AG04450 (cell line): ENCODE results near the gene SRPRA. TPM values are rescaled to one million over a fixed set of nuclear protein-coding genes. Genes with fewer than 3 reads are reported as not detected.

ENCODE experiments used
- CTCF ChIA-PET: fragments of 300-600, 350-600 bp; formaldehyde crosslinking; extraction: SDS; loops from one replicate; lab custom pipeline; 2022; ENCODE audit warnings: antibody characterized with exemption, inconsistent platforms; lab: Charles Lee
- POLR2A ChIA-PET: fragments of 350-600 bp; formaldehyde crosslinking; extraction: SDS; loops from one replicate; lab custom pipeline; 2021; ENCODE audit warnings: antibody characterized with exemption, inconsistent platforms; lab: Yijun Ruan, JAX
- DNase-seq: peaks from one replicate; pipeline ENCODE4 v3.0.0-alpha.2; 2011; ENCODE audit warnings: low read depth, low spot score
- H3K27ac ChIP-seq: one replicate; pipeline ENCODE4 v1.5.1; 2012; ENCODE audit warnings: low read depth, low read length, control low read depth
- H3K27me3 ChIP-seq: one replicate; pipeline ENCODE4 v1.6.0; 2012; ENCODE audit warnings: low read length; ENCODE audit not compliant: control insufficient read depth, insufficient read depth
- H3K4me3 ChIP-seq: 2 replicates; pipeline ENCODE4 v1.5.1; 2011; ENCODE audit warnings: mild to moderate bottlenecking, low read depth, low read length, control low read depth
- H3K9me3 ChIP-seq: 2 replicates; pipeline ENCODE4 v1.5.1; 2012; ENCODE audit warnings: low read length; ENCODE audit not compliant: control insufficient read depth, insufficient read depth
- CTCF ChIP-seq: IDR thresholded peaks from 2 replicates; pipeline ENCODE4 v1.5.1; 2011; ENCODE audit warnings: low read depth, low read length, control low read depth, inconsistent platforms
- polyA plus RNA-seq: library from polyadenylated mRNA; depleted of rRNA; stranded (reverse); fragments of >200 nt; gene quantifications from 2 replicates; pipeline ENCODE4 v1.2.3, GENCODE V29; 2011

Gene SRPRA
- polyA plus RNA-seq, 1 experiment: 124 TPM

DNA sequence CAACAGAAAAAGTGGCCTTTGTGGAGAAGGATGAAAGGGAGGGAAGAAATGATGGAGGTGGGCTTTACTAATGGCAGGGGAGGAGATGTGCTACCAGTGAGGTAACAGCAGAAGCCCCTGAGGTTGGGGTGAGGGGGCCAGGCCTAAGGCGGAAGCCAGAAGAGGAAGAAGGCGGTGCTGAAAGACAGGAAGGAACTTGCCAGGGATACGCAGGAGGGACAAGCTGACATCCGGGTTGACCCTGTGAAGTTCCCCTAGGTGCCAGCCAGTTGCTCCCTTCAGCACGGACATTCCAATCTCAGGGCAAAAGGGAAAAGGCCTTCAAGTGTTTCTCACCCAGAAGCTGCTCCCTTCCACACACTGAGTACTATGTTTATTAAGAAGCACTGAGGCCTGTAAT lies 11.9 kb upstream of the SRPRA start:
- no peaks in the 10 kb centered on the region for H3K27me3 ChIP-seq
- no peak for TF ChIP-seq CTCF
- CTCF ChIA-PET: no interaction called here
- no peaks in the 10 kb centered on the region for H3K9me3 ChIP-seq
- H3K27ac ChIP-seq: no peak overlapping the region
- POLR2A ChIA-PET: no interaction called here
- DNase-seq: no peak
- no peak overlapping the region for H3K4me3 ChIP-seq

- CTCF ChIA-PET: no interaction called here
- Histone ChIP-seq H3K9me3 (no peaks in the 10 kb centered on the region), H3K27ac (no peak overlapping the region), H3K27me3 (no peaks in the 10 kb centered on the region), H3K4me3 (no peak overlapping the region)
- DNase-seq: no peak
- POLR2A ChIA-PET: no interaction called here
- TF ChIP-seq CTCF: no peak
These were observed 10.5 kb upstream of the SRPRA start for GRCh38 chr11:126279191-126279590.

- DNase-seq: no peak
- Histone ChIP-seq H3K9me3 (no peaks in the 10 kb centered on the region), H3K4me3 (no peak overlapping the region), H3K27me3 (no peaks in the 10 kb centered on the region), H3K27ac (no peak overlapping the region)
- ChIA-PET POLR2A (no interaction called here), CTCF (no interaction called here)
- TF ChIP-seq CTCF: no peak
These were observed 9.1 kb upstream of the SRPRA start for GRCh38 chr11:126277780-126278179.

GRCh38 chr11:126277322-126277721 lies 8.6 kb upstream of the SRPRA start:
- ChIA-PET CTCF (no interaction called here), POLR2A (no interaction called here)
- TF ChIP-seq CTCF: no peak

DNA sequence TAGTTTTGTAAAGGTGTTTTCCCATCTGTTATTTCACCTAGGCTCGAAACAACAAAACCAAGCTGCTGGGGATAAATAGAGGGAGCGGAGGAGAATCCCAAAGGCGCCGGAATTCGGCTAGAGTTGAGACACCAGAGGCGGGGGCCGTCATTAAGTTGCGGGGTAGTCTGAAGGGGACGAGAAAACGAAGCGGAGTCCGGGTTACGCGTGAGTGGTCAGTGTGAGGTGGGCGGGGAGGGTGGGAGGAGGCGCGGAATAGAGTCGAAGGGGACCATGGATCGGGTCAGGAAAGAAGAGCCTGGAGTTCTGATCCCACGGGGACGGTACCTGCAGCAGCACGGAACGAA lies 361 bp downstream of the SRPRA start:
- POLR2A ChIA-PET: interaction anchor here (1.1 to 2.0 kb wide), 3 partner anchors 11 to 57 kb away, joined by 4 to 6 read pairs (median 5); partner anchors contain the start of genes FAM118B, RPUSD4 and TIRAP
- Histone ChIP-seq H3K4me3 (peak overlapping the region; percentile 99), H3K27ac (peak overlapping the region; percentile 92), H3K9me3 (no peaks in the 10 kb centered on the region; the same call in 1 of the 2 replicates), H3K27me3 (no peaks in the 10 kb centered on the region)
- CTCF ChIA-PET: no interaction called here
- DNase-seq: no peak
- TF ChIP-seq CTCF: no peak

More at GRCh38 chr11:126277322-126277721, 8.6 kb upstream of the SRPRA start:
- Histone ChIP-seq H3K9me3 (no peaks in the 10 kb centered on the region), H3K27ac (no peak overlapping the region), H3K27me3 (no peaks in the 10 kb centered on the region), H3K4me3 (no peak overlapping the region)
- DNase-seq: no peak
